Renal pelvis (tissue), 4 donors: ENCODE measurements around the gene VPS54. TPM values are rescaled to one million over a fixed set of nuclear protein-coding genes. Genes with fewer than 3 reads are reported as not detected.
"Not testable (repeated sequence)": the region's sequence is repeated elsewhere in the genome, so short reads cannot be mapped to it uniquely, and the experiment has no call there.

Source experiments
- DNase-seq: peaks from one replicate; pipeline ENCODE4 v3.0.0-alpha.2; 2013
- polyA plus RNA-seq, 3 donors: library from polyadenylated mRNA; unstranded; fragments of 120-200 nt; gene quantifications; one replicate each; pipeline ENCODE4 v1.2.1, GENCODE V29; 2013; ENCODE audit not compliant: insufficient read length in 3 of 3

VPS54 gene
- polyA plus RNA-seq, 3 donors, result 43.8 to 47.9 (median 44.6) TPM

- no peak for DNase-seq
Measured at GRCh38 chr2:63874204-63875130, 144.8 kb downstream of the VPS54 start.

GRCh38 chr2:63872571-63873328 is 146.5 kb downstream of the VPS54 start:
- no peak for DNase-seq

GRCh38 chr2:63871864-63872263 is 147.4 kb downstream of the VPS54 start:
- DNase-seq, result no peak

- no peak for DNase-seq
Measured at GRCh38 chr2:63870679-63871078, 148.5 kb downstream of the VPS54 start.

- DNase-seq, result no peak
Measured at GRCh38 chr2:63866009-63866709, 153.1 kb downstream of the VPS54 start.

GRCh38 chr2:63865159-63865799 is 153.9 kb downstream of the VPS54 start:
- DNase-seq, result no peak

- DNase-seq, result no peak
Measured at GRCh38 chr2:63863707-63864106, 155.5 kb downstream of the VPS54 start.

GRCh38 chr2:63862806-63863205 is 156.4 kb downstream of the VPS54 start:
- DNase-seq, result no peak

- peak; percentile 46 for DNase-seq
Measured at GRCh38 chr2:63861220-63861822, 157.9 kb downstream of the VPS54 start.

- DNase-seq, result no peak
Measured at GRCh38 chr2:63858291-63858690, 160.9 kb downstream of the VPS54 start.

GRCh38 chr2:63856303-63856603 is 163.0 kb downstream of the VPS54 start:
- no peak for DNase-seq

GRCh38 chr2:63855418-63856302 is 163.6 kb downstream of the VPS54 start:
- DNase-seq, result no peak

GRCh38 chr2:63853527-63854310 is 165.5 kb downstream of the VPS54 start:
- no peak for DNase-seq

- DNase-seq, result no peak
Measured at GRCh38 chr2:63851691-63852311, 167.4 kb downstream of the VPS54 start.

GRCh38 chr2:63850649-63851048 is 168.6 kb downstream of the VPS54 start:
- DNase-seq, result no peak

- DNase-seq, result no peak
Measured at GRCh38 chr2:63850204-63850571, 169.0 kb downstream of the VPS54 start.

- DNase-seq, result no peak
Measured at GRCh38 chr2:63849381-63850203, 169.6 kb downstream of the VPS54 start.

GRCh38 chr2:63847571-63847970 is 171.7 kb downstream of the VPS54 start:
- not testable (repeated sequence) for DNase-seq
